ENCODE results near the gene MON2. TPM values are rescaled to one million over a fixed set of nuclear protein-coding genes. Genes with fewer than 3 reads are reported as not detected.
A peak's percentile ranks its signal among the peaks of the same experiment; 100 is the strongest.

The MON2 gene
- total and polyA plus RNA-seq, 7 donors, result 4.9 to 18.2 (median 14.5) TPM

GRCh38 chr12:62536546-62536945, 69.9 kb downstream of the MON2 start:
- DNase-seq (no peak), ATAC-seq (no peak)
- no peak for TF ChIP-seq CTCF (IDR thresholded peaks at IDR 0.05)
- peaks cover 0 to 80% of the 10 kb centered on the region in 2 donors for H3K36me3 ChIP-seq (ENCODE audit: insufficient read depth in 1 of 2, low read depth in 1 of 2)
- no peaks in the 10 kb centered on the region for H3K27me3 ChIP-seq (ENCODE audit: insufficient read depth in 3 of 3, low read length in 2 of 3)
- H3K9me3 ChIP-seq, result no peaks in the 10 kb centered on the region
- H3K27ac ChIP-seq, result no peak overlapping the region
- 75 to 85% (median 79%) methylated on average over 4 of the region's 4 CpGs for WGBS, 3 donors
- H3K4me3 ChIP-seq, result no peak overlapping the region
- peaks cover 6% of the 10 kb centered on the region for H3K4me1 ChIP-seq
- intact Hi-C loops (cut with DNase I), result loop anchor here in 1 of 2 donors (10.0 kb wide), 1 partner anchor 142 kb away; no protein-coding TSS in a partner anchor

- 95 to 96% (median 96%) methylated on average over 2 of the region's 2 CpGs for WGBS, 3 donors
- H3K4me3 ChIP-seq, result no peak overlapping the region
- H3K9me3 ChIP-seq, result no peaks in the 10 kb centered on the region
- H3K27me3 ChIP-seq (ENCODE audit: insufficient read depth in 3 of 3, low read length in 2 of 3), result no peaks in the 10 kb centered on the region
- DNase-seq (no peak), ATAC-seq (peak in 1 of 4 donors; percentile 56)
- H3K27ac ChIP-seq, result no peak overlapping the region
- H3K36me3 ChIP-seq (ENCODE audit: insufficient read depth in 1 of 2, low read depth in 1 of 2), result peaks cover 0 to 80% of the 10 kb centered on the region in 2 donors
- no peak for TF ChIP-seq CTCF (IDR thresholded peaks at IDR 0.05)
- intact Hi-C loops (cut with DNase I), result loop anchor here in 1 of 2 donors (10.0 kb wide), 1 partner anchor 143 kb away; no protein-coding TSS in a partner anchor
- H3K4me1 ChIP-seq, result peaks cover 6% of the 10 kb centered on the region
These were observed 70.9 kb downstream of the MON2 start for GRCh38 chr12:62537551-62537950.

GRCh38 chr12:62540354-62540753, 73.7 kb downstream of the MON2 start:
- intact Hi-C loops (cut with DNase I), result no loop called here
- ATAC-seq (no peak), DNase-seq (no peak)
- peaks cover 0 to 84% of the 10 kb centered on the region in 2 donors for H3K36me3 ChIP-seq (ENCODE audit: insufficient read depth in 1 of 2, low read depth in 1 of 2)
- H3K27me3 ChIP-seq (ENCODE audit: insufficient read depth in 3 of 3, low read length in 2 of 3), result no peaks in the 10 kb centered on the region
- WGBS, 3 donors, result 47 to 71% (median 67%) methylated on average over 2 of the region's 2 CpGs
- no peak for TF ChIP-seq CTCF (IDR thresholded peaks at IDR 0.05)
- H3K4me1 ChIP-seq, result peaks cover 6% of the 10 kb centered on the region
- no peak overlapping the region for H3K4me3 ChIP-seq
- H3K9me3 ChIP-seq, result no peaks in the 10 kb centered on the region
- H3K27ac ChIP-seq, result no peak overlapping the region

GRCh38 chr12:62542814-62543213, 76.2 kb downstream of the MON2 start:
- TF ChIP-seq CTCF (IDR thresholded peaks at IDR 0.05), result no peak
- Histone ChIP-seq H3K4me1 (no peaks in the 10 kb centered on the region), H3K27me3 (ENCODE audit: insufficient read depth in 3 of 3, low read length in 2 of 3) (no peaks in the 10 kb centered on the region), H3K36me3 (ENCODE audit: insufficient read depth in 1 of 2, low read depth in 1 of 2) (peaks cover 0 to 83% of the 10 kb centered on the region in 2 donors), H3K27ac (no peak overlapping the region), H3K4me3 (no peak overlapping the region), H3K9me3 (no peaks in the 10 kb centered on the region)
- no peak for ATAC-seq
- intact Hi-C loops (cut with DNase I), result no loop called here
- WGBS, 3 donors, result 93 to 98% (median 96%) methylated on average over 1 of the region's 1 CpG
- DNase-seq, result no peak

GRCh38 chr12:62543324-62543723, 76.7 kb downstream of the MON2 start:
- DNase-seq, result no peak
- Histone ChIP-seq H3K9me3 (no peaks in the 10 kb centered on the region), H3K4me1 (no peaks in the 10 kb centered on the region), H3K27ac (no peak overlapping the region), H3K27me3 (ENCODE audit: insufficient read depth in 3 of 3, low read length in 2 of 3) (no peaks in the 10 kb centered on the region), H3K36me3 (ENCODE audit: insufficient read depth in 1 of 2, low read depth in 1 of 2) (peaks cover 0 to 83% of the 10 kb centered on the region in 2 donors), H3K4me3 (no peak overlapping the region)
- intact Hi-C loops (cut with DNase I), result no loop called here
- no peak for ATAC-seq
- no peak for TF ChIP-seq CTCF (IDR thresholded peaks at IDR 0.05)
- 96 to 100% (median 99%) methylated on average over 5 of the region's 5 CpGs for WGBS, 3 donors

All from psoas muscle (tissue), 8 donors.